Natural killer cell (primary cell): ENCODE measurements around the gene GCHFR. TPM values are rescaled to one million over a fixed set of nuclear protein-coding genes. Genes with fewer than 3 reads are reported as not detected.

ENCODE experiments used
- ATAC-seq, 3 donors: fragments of 150-1000 bp in 2 of 3; fragments of 200-7000 bp in 1 of 3; cut with Tn5 transposase; 1 replicate in 1 of 3; 2 replicates in 2 of 3; pipeline ENCODE4 v1.10.0; 2021; ENCODE audit warnings: mild to moderate bottlenecking in 2 of 3, moderate library complexity in 2 of 3
- DNase-seq, 2 donors: peaks; one replicate each; pipeline versions ENCODE4 v3.0.0 to v3.0.0-alpha.2; 2013 to 2021; ENCODE audit warnings: mixed read lengths in 1 of 2
- H3K27ac ChIP-seq: one replicate; pipeline ENCODE4 v1.5.1; 2013; ENCODE audit warnings: mild to moderate bottlenecking, low read length
- H3K27me3 ChIP-seq: one replicate; pipeline ENCODE4 v1.6.1; 2013; ENCODE audit warnings: low read length; ENCODE audit not compliant: control insufficient read depth, insufficient read depth
- H3K36me3 ChIP-seq: one replicate; pipeline ENCODE4 v1.6.1; 2013; ENCODE audit warnings: low read length; ENCODE audit not compliant: control insufficient read depth, insufficient read depth
- H3K4me1 ChIP-seq: one replicate; pipeline ENCODE4 v1.6.1; 2013; ENCODE audit warnings: low read length; ENCODE audit not compliant: control insufficient read depth, insufficient read depth
- H3K4me3 ChIP-seq: one replicate; pipeline ENCODE4 v1.5.1; 2013; ENCODE audit warnings: low read length
- H3K9me3 ChIP-seq: one replicate; pipeline ENCODE4 v1.6.1; 2013; ENCODE audit warnings: low read length; ENCODE audit not compliant: control insufficient read depth, insufficient read depth
- H3K27ac Mint-ChIP-seq, 2 donors: one replicate each; pipeline ENCODE4 v1.8.0; 2022; ENCODE audit warnings: mild to moderate bottlenecking in 2 of 2, mixed read lengths in 2 of 2, moderate library complexity in 1 of 2
- H3K27me3 Mint-ChIP-seq, 2 donors: one replicate each; pipeline ENCODE4 v1.8.0; 2022; ENCODE audit warnings: low read depth in 2 of 2, mixed read lengths in 2 of 2
- H3K36me3 Mint-ChIP-seq: one replicate; pipeline ENCODE4 v1.8.0; 2022; ENCODE audit warnings: mixed read lengths
- H3K4me1 Mint-ChIP-seq, 2 donors: one replicate each; pipeline ENCODE4 v1.8.0; 2022; ENCODE audit warnings: mixed read lengths in 2 of 2
- H3K4me3 Mint-ChIP-seq: one replicate; pipeline ENCODE4 v1.8.0; 2022; ENCODE audit warnings: mild to moderate bottlenecking, moderate library complexity, mixed read lengths
- H3K9me3 Mint-ChIP-seq, 2 donors: one replicate each; pipeline ENCODE4 v1.8.0; 2022; ENCODE audit warnings: mixed read lengths in 2 of 2
- WGBS: methylation state at CpG from one replicate; pipeline ENCODE4 v1.1.7; 2013; ENCODE audit warnings: missing lambda C conversion rate; ENCODE audit not compliant: insufficient coverage; 5-methylcytosine and 5-hydroxymethylcytosine counted together
- intact Hi-C: fragments of 100-400 bp; cut with micrococcal nuclease; formaldehyde crosslinking; loops from one replicate; pipeline ENCODE4 v1.14.2; 2022
- total RNA-seq, 4 donors: library from RNA; stranded (reverse); fragments of 120-200 nt in 1 of 4; gene quantifications; one replicate each; pipeline versions ENCODE4 v1.2.3 to v1.2.4, GENCODE V29; 2013 to 2022
- TF ChIP-seq, protein P1 (sequence below): fragments of 200-600 bp; IDR thresholded peaks from one replicate; pipeline ENCODE4 v1.8.0; 2022; ENCODE audit warnings: antibody characterized with exemption

The GCHFR gene
- total RNA-seq, 3 donors from 2014 or later (not counting 1 experiment from before 2014, with no cell fraction given) = 17.5 to 25.9 (median 25.9) TPM

DNA sequence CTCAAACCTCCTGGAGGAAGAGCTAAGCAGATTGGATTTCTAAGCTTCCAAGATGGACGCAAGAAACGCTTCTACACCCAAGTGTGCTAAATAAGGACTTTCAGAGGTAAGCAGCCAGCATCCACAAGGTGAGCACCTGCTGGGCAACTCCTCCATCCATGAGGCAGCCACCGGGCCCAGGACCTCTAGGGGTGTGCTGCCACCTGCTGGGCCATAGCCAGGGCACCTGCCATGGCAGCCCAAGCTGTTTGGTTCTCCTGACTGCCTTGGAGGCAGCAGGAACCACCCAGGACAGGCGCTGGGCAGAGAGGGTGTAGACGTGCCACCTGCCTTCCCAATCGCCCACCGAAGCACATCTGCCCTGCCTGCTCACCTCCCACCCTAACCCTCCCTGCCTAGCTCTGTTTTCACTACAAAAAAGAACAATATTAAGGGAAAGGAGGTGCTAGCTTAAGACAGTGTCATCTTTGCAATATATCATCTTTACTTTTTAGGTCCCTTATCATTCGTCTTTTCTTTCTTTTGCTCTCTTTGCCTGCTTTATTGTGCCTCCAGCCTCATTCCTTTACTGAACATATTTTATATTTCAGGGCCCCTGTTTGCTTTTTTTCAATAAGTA is 18.9 kb downstream of the GCHFR start:
- Histone ChIP-seq H3K4me3 (no peak overlapping the region), H3K27me3 (no peaks in the 10 kb centered on the region), H3K9me3 (no peaks in the 10 kb centered on the region), H3K4me1 (peaks cover 29% of the 10 kb centered on the region), H3K27ac (no peak overlapping the region), H3K36me3 (peaks cover 15% of the 10 kb centered on the region)
- Mint-ChIP-seq H3K4me3 (no peak overlapping the region), H3K9me3 (no peaks in the 10 kb centered on the region), H3K27ac (peak overlapping the region in 1 of 2 donors; percentile 46), H3K36me3 (no peaks in the 10 kb centered on the region), H3K27me3 (no peaks in the 10 kb centered on the region), H3K4me1 (peaks cover 33 to 37% of the 10 kb centered on the region in 2 donors)
- WGBS = 47% methylated on average over 6 of the region's 8 CpGs
- ATAC-seq (peak; percentile 93 to 98 (median 97)), DNase-seq (peak; percentile 74 to 88)
- intact Hi-C loops = loop anchor here (1.0 to 2.0 kb wide), 3 partner anchors 36 to 104 kb away; no protein-coding TSS in a partner anchor
- TF ChIP-seq, protein P1, sequence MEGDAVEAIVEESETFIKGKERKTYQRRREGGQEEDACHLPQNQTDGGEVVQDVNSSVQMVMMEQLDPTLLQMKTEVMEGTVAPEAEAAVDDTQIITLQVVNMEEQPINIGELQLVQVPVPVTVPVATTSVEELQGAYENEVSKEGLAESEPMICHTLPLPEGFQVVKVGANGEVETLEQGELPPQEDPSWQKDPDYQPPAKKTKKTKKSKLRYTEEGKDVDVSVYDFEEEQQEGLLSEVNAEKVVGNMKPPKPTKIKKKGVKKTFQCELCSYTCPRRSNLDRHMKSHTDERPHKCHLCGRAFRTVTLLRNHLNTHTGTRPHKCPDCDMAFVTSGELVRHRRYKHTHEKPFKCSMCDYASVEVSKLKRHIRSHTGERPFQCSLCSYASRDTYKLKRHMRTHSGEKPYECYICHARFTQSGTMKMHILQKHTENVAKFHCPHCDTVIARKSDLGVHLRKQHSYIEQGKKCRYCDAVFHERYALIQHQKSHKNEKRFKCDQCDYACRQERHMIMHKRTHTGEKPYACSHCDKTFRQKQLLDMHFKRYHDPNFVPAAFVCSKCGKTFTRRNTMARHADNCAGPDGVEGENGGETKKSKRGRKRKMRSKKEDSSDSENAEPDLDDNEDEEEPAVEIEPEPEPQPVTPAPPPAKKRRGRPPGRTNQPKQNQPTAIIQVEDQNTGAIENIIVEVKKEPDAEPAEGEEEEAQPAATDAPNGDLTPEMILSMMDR = peak; percentile 77

DNA sequence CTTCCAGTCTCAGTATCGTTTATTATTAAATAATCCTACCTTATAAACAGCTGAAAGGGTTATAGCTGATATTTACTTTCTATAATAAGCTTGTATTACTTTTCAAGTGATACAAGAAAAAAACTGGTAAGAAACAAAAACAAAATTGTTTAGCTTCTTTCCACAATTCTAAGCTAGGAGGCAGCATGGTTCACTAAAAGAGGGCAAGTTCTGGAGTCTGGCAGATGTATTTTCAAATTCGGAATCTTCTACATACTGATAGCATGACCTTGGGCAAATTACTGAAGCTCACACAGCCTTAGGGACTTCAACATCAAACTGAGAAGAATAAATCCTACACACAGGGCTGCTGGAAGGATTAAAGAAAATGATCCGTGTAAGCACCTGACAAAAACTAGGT is 21.3 kb downstream of the GCHFR start:
- Mint-ChIP-seq H3K4me3 (no peak overlapping the region), H3K27ac (no peak overlapping the region), H3K27me3 (no peaks in the 10 kb centered on the region), H3K4me1 (peaks cover 37 to 38% of the 10 kb centered on the region in 2 donors), H3K36me3 (no peaks in the 10 kb centered on the region), H3K9me3 (no peaks in the 10 kb centered on the region)
- TF ChIP-seq, protein P1 = no peak
- H3K4me1 ChIP-seq = peaks cover 26% of the 10 kb centered on the region
- H3K27me3 ChIP-seq = no peaks in the 10 kb centered on the region
- no peak for DNase-seq
- 100% methylated on average over 2 of the region's 3 CpGs for WGBS
- intact Hi-C loops = no loop called here
- H3K9me3 ChIP-seq = no peaks in the 10 kb centered on the region
- H3K36me3 ChIP-seq = no peaks in the 10 kb centered on the region
- H3K4me3 ChIP-seq = no peak overlapping the region
- ATAC-seq = no peak
- no peak overlapping the region for H3K27ac ChIP-seq

DNA sequence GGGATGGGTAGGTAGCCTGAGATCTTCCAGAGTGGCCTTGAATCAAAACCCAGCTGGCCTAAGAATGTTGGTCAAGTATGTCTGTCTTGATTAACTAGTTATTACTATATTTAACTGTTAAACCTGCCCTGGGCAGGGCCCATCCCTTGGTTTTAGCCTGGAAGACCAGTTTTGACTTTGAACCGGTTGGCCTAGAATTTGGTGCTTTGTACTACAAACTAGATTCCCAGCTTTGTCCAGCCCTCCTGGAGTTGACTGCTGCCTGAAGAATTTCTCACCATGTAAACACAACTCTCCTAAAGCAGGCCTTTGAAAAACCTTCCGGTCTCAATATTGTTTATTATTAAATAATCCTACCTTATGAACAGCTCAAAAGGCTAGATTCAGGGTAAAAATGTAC is 21.9 kb downstream of the GCHFR start:
- WGBS = 100% methylated on average over 1 of the region's 2 CpGs
- no peaks in the 10 kb centered on the region for H3K27me3 Mint-ChIP-seq
- H3K4me3 ChIP-seq = no peak overlapping the region
- no peak overlapping the region for H3K4me3 Mint-ChIP-seq
- no peaks in the 10 kb centered on the region for H3K9me3 Mint-ChIP-seq
- no peaks in the 10 kb centered on the region for H3K27me3 ChIP-seq
- H3K4me1 Mint-ChIP-seq = peaks cover 37 to 38% of the 10 kb centered on the region in 2 donors
- H3K9me3 ChIP-seq = no peaks in the 10 kb centered on the region
- no peaks in the 10 kb centered on the region for H3K36me3 ChIP-seq
- peaks cover 26% of the 10 kb centered on the region for H3K4me1 ChIP-seq
- TF ChIP-seq, protein P1 = no peak
- H3K27ac Mint-ChIP-seq = peak overlapping the region in 1 of 2 donors; percentile 79
- no peak overlapping the region for H3K27ac ChIP-seq
- ATAC-seq (no peak), DNase-seq (no peak)
- intact Hi-C loops = no loop called here
- no peaks in the 10 kb centered on the region for H3K36me3 Mint-ChIP-seq
